ENCODE measurements around the gene SLK.

SLK gene

DNA sequence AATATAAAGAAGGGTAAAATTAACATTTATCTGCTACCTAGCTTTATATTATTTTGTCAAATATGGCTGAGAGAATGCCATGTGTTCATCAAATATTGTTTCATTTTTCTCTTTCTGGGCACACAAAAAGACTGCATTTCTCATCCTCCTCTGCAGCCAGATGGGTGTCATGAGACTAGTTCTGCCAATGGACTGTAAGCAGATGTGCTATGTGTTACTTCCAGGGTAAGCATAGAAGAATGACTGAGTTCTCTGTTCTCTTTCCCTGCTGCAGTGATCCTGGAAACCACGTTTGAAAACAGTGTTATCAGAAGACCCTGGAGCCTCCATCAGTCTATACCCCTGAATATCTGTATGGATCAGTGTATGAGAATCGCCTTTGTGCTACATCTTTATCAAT is 24.1 kb upstream of the SLK start:
- no peak for DNase-seq (ENCODE audit: low read depth)

DNA sequence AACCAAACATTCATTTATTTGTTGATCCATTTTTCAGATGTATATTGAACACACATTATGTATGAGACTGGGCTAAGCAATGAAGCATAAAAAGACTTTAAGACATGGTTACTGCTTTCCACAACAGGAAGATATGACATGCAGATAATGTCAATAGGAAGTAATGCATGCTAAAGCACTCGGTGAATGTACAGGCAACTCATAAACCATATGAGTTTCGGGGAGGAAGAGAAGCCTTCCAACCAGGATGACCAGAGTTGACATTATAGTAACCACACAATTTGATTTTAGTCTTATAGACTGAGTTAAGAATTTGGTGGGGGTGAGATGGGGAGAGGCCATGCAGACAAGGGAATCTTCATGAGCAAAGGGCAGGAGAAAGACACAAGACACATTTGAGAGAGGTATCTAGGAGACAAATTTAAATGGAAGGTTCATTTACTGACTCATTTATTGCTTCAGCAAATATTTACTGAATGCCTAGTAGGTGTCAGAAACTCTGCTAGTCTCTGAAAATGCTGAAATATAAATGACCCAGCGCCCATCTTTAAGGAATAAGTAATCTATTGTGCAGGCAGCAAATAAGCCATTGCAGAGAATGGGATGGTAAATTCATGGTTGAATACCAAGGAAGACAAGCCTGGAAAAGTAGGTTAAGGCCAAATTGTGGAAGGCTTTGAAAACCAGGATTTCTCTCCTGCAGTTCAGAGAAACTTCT is 19.0 kb upstream of the SLK start:
- DNase-seq (ENCODE audit: low read depth), result no peak

DNA sequence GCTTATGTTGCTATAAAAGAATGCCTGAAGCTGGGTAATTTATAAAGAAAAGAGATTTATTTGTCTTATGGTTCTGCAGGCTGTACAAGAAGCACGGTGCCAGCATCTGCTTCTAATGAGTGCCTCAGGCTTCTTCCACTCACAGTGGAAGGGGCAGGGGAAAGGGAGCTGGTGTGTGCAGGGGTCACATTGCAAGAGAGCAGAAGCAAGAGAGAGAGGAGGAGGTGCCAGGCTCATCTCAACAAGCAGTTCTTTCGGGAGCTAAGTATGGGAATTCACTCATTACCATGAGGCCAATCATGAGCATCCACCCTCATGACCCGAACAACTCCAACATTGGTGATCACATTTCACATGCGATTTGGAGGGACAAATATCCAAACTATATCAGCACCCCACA is 17.2 kb upstream of the SLK start:
- DNase-seq (ENCODE audit: low read depth), result no peak

DNA sequence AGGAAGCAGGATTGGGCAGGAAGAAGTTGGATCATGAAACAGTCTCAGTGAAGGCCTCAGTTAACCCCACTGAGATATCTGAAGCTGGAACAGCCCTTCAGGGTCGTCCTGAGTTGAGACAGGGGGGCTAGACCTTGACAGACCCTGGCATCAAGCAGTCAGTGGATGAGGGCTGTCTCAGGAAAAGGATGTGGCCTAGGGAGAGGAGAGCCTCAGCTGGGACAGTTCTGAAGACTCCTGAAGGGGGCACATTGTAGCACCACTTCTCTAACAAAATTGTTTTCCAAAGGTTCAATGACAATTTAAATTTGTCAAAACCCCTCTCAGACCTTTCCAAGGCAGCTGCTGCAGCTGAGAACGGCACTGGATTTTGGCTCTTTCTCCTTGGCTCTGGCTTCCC is 15.8 kb upstream of the SLK start:
- DNase-seq (ENCODE audit: low read depth), result no peak

DNA sequence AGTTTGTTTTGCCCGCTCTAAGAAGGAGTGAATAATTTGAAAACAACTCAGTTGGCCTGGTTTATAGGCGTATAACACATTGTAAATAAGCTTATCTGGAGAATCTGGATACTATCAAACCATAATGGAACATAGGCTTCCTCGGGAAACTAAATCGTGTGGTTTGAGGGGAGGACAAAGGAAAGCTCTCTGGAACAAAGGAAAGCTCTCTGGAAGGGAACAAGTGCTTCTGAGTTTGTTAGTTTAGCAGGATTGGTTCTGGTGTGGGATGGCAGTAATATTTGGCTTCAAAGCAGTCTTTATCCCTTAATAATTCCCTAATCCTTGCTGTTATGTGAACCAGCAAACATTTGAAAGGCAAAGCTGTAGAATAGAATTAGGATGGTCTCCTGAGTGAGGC is 15.0 kb upstream of the SLK start:
- DNase-seq (ENCODE audit: low read depth), result no peak

DNA sequence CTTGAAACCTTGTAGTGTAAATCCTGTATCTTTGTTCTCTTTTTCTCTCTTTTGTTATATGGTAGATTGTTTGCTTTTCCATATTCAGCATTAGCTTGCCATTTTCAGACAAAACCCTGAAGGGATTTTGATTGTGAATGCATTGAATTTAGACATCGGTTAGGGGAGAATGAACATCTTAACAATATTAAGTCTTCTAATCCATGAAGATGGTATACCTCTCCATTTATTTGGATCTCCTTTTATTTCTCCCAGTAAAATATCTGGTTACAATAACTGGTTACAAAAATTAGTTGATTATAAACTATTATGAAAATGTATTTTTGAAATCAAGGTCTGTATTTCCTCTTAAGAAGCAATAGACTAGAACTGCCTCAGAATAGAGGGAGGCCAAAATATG is 12.4 kb upstream of the SLK start:
- DNase-seq (ENCODE audit: low read depth), result no peak

DNA sequence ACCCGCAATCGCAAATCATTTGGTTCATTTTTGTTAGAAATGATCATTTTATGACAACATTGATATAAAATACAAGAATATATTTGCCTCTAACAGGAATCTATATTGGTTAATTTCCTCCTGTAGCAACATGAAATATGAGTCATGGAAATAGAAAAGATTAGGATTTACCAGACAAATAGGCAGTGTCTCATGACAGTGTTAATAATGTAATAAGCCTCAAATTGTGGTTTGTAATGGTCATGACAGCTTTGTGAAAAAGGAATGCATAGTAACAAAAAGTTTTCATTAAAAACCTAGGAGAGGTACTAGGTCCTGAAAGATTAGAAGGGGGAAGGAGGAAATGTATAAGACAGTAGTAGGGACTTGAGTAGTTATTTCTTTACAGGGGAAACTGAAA is 7.9 kb upstream of the SLK start:
- no peak for DNase-seq (ENCODE audit: low read depth)

DNA sequence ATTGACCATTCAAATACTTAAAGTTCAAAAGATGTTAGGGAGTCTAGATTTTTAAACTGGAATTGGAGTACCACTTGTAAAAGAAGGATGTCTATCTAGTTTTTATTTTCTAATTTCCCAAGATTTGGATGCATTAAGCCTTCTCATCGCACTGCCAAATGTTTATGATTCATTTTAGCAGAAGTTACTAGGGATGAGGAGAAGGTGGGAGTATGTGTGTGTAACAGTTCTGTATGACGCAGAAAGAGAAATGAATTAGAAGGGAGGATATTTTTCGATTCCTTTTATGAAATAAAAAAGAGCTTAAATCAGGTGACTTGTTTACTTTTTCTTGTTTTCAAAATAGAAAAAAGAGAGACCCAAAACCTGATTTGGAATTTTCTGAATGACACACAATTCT is 6.8 kb upstream of the SLK start:
- no peak for DNase-seq (ENCODE audit: low read depth)

DNA sequence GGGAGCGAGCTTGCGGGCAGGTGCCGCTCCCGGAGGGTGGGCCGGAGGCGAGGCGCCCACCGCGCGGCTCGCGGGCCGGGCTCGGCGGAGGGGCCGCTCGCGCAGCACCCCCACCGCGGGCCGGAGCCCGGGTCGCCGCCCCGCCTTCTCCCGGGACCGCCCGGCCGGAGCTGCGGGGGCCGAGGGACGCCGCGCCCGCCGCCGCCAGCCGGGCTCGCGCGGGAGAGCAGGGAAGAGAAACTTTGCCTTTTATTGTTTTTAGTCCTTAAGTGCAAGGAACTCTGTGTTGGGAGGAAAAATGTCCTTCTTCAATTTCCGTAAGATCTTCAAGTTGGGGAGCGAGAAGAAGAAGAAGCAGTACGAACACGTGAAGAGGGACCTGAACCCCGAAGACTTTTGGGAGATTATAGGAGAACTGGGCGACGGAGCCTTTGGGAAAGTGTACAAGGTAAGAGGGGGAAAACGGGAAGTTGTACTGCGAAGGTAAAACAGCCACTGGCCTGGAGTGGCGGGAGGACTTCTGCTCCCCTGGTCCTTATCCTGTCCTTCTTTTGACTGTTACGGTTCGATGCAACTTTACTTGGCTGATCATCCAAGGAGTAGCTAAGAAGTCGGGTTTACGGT is 620 bp downstream of the SLK start:
- DNase-seq (ENCODE audit: low read depth), result no peak

DNA sequence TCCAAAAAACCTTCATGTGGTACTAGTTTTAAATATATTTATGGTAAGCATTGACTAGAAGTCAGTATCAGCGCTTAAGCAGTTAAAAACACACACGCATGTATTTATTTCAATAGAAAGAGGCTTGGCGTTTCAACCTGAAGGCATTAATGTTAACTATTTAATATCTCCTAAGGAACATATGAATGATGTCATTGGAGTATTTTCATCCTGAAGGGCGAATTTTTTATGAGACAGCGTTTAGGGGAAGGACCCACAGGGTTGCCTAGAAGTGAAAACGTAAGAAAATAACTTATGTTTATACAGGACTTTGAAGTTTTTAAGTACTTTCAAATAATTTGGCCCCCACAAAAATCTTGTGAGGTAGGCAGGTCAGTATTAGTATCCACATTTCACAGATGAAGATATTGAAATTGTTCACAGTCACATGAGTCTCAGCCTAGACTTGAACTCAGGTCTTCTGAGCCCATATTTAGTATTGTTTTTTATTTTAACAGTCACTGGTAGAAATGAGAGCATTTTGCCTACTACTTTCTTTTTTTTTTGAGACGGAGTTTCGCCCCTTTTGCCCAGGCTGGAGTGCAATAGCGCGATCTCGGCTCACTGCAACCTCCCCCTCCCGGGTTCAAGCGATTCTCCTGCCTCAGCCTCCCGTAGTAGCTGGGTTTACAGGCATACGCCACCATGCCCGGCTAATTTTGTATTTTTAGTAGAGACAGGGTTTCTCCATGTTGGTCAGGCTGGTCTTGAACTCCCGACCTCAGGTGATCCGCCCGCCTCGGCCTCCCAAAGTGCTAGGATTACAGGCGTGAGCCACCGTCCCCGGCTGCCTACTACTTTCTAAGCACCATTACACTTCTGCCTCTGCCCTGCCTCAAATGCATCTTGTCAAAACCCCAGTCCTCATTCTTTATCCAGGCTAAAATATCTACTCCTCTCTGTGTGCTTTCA is 1.8 kb downstream of the SLK start:
- no peak for DNase-seq (ENCODE audit: low read depth)

DNA sequence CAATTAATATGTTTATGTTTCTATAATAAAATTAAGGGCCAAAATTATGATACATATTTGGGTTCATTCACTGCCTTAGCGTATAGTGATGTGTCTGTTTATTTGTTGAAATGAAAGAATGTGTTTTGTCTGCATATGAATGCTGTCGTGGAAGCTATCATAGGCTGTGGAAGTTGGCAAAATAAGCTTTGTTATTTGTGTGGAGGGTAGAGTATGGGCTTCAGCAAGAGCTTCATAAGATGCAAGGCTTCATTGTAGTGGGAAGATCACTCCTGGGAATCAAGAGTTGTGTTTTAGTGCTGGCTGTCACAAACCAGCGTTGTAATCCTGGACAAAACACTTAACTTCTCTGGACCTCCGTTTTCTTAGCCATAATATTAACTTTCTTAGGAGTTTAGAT is 2.5 kb downstream of the SLK start:
- no peak for DNase-seq (ENCODE audit: low read depth)

DNA sequence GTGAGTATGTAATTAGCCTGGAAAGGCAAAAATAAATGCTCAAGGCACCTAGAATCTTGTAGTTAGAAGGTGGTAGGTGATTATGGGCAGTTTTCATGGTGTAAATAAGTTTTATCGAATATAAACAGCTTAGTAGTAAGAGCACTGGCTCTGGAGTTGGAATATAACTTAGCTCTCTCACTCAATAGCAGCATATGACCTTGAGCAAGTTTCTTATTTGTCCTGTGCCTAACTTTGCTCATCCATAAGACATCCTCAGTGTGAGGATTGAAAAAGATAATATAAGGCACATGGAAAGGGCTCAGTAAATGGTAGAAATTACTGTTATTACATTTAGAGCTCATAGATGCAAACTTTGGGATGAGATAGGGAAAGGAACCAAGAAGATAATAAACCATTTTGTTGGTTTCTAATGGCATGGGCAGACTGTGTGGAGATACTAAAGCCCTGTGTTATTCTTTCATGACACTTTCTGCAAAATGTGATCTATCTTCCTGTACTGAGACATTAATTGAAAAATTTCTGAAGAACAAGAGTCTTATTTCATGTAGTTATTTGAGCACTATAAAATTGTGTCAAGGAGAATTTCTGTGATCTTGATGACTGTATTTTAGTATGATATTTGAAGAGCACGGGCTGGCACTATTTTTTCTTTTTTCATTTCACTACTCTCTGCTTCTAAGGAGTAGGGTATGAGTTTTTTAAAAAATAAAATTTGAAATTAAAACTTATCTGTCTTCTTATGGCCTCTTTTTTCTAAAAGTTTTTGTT is 3.1 kb downstream of the SLK start:
- DNase-seq (ENCODE audit: low read depth), result no peak

DNA sequence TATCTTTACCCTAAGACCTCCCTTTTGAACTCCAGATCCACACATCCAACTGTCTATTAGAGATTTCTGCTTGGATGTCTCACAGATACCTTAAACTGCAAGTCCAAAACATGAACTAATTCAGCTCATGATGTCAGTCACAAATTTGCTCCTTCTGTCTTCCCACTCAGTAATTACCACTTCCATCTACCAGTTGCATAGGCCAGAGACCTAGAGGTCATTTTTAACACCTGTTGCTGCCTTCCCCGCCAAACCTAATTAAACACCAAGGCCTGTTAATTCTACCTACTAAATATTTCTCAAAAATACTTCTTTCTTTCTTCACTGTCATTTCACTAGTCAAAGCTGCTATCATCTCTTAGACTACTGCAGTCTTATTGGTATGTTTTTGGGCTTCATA is 8.2 kb downstream of the SLK start:
- DNase-seq (ENCODE audit: low read depth), result no peak

DNA sequence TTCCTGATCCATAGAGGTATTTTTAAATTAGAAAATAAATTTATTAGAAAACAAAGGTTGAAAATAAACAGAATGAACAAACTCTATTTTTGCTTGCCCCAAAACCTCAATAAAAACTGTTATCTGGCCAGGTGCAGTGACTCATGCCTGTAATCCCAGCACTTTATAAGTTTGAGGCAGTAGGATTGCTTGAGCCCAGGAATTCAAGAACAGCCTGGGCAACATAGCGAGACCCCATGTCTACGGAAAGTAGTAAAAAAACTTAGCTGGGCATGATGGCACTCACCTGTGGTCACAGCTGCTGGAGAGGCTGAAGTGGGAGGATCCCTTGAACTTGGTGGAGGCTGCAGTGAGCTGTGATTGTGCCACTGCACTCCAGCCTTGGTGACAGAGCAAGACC is 10.3 kb downstream of the SLK start:
- no peak for DNase-seq (ENCODE audit: low read depth)

DNA sequence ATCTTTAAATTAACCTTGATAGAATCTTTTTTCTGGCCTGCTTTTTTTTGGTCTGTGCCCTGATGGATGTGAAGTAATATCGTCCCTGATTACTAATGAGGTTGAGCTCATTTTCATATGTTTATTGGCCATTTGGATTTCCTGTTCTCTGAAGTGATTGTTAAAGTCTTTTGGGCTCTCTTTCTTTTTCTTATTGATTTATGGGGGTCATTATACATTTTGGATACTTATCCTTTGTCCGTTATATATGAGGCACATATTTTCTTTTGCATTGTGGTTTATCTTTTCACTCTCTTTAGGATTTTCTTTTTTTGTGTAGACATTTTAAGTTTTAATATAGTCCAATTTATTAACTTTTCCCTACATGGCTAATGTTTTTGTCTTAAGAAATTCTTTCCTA is 12.6 kb downstream of the SLK start:
- no peak for DNase-seq (ENCODE audit: low read depth)

DNA sequence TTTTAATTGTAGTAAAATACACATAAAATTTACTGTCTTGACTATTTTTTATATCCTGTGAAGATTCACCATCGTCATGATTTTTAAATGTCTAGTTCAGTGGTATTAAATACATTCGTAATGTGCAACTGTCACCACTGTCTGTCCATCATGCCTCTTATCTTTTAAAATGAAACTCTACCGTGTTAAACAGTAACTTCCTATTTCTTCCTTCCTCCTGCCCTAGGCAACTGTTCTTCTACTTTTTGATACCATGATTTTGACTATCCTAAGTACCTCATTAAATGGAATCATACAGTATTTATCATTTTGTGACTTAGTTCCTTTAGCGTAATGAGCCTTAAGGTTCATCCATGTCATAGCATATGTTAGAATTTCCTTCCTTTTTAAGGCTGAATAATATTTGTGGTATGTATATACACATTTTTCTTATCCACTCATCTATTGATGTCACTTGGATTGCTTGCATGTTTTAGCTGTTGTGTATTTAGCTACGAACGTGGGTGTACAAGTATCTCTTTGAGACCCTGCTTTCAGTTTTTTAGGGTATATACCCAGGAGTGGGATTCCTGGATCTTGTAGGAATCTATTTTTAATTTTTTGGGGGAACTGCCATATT is 13.5 kb downstream of the SLK start:
- DNase-seq (ENCODE audit: low read depth), result no peak

DNA sequence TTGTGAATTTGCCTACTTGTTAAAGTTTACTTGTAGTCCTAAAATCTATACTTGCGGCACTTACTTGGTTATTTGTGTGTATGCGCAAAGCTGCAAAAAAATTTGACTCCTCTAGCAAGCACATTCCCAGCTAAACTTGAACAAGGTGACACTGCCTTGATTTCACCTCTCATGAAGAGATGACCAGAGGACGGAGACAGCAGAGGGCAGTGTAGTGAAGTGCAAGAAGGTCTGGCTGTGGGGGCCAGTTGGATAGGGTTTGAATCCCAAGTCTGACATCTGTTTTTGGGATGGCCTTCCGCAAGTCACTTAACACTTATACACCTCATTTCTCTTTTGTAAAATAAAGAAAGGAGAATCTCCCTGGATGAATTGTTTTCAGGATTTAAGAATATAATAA is 15.7 kb downstream of the SLK start:
- no peak for DNase-seq (ENCODE audit: low read depth)

DNA sequence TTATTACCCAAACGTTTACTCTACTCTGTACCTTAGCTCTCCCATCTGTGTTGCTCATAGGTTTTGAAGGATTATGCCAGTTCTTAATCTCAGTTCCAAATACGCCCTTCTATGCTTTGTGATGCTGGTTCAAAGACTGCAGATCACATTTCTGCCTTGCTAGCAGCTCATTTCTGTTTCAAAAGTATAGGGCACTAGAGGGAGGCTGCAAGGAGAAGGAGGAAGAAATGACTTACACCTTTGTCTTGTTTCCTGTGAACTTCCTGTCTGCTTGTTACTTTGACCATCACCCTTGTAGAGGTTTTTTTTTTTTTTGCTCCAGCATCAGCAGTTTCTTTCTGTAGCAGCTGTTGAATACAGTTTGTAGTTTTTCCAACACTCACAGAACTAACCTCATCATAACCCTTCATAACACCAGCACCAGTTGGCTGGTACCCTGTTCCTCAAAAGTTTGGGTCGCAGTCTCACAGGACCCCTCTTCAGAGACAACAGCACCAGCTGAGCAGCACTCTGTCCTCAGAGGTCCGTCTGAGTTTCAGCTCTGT is 16.5 kb downstream of the SLK start:
- no peak for DNase-seq (ENCODE audit: low read depth)

DNA sequence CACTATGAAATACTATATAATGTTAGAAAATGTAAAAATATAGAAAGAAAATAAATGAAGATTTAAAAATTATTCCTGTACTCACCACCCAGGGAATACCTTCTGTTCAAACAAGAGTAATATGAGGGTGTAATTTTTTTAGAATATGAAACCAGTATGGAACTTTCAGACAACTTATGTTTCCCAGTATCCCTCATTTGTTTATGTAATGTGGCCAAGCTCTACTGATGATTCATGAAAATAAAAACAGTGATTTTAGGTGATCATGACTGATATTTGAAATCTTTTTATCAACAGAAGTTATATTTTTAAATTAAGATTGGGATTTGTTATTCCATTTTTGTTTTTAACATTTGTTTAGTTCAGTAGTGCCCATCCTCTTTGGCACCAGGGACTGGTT is 18.8 kb downstream of the SLK start:
- DNase-seq (ENCODE audit: low read depth), result no peak

DNA sequence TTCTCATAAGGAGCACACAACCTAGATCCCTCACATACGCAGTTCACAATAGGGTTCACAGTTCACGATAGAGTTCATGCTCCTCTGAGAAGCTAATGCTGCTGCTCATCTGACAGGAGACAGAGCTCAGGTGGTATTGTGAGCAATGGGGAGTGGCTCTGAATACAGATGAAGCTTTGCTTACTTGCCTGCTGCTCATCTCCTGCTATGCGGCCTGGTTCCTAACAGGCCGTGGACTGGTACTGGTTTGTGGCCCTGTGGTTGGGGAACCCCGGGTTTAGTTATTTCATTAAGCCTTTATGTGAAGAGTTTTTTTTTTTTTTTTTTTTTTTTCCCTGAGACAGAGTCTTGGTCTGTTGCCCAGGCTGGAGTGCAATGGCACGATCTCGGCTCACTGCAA is 19.4 kb downstream of the SLK start:
- DNase-seq (ENCODE audit: low read depth), result no peak

DNA sequence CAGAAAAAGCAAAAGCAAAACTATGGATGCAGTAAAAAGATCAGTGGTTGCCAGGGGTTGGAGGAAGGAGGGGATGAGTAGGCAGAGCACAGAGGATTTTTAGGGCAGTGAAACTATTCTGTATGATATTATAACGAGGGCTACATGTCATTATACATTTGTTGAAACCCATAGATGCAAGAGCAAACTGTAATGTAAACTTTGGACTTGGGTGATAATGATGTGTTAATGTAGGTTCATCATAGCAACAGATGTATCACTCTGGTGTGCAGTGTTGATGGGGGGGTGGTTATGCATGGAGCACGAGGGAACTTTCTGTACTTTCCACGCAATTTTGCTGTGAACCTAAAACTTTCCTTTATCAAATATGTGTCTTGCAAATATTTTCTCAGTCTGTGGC is 23.2 kb downstream of the SLK start:
- no peak for DNase-seq (ENCODE audit: low read depth)

DNA sequence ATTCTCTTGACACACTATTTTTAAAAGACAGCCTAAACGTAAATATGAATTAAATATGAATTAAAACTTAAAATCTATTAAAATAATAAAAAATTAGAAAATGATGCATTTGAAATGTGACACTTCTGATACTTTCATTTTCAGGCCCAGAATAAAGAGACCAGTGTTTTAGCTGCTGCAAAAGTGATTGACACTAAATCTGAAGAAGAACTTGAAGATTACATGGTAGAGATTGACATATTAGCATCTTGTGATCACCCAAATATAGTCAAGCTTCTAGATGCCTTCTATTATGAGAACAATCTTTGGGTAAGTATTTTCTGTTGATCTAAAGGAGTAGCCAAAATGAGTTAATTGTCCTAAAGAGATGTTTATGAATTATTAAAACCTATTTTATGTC is 23.6 kb downstream of the SLK start:
- DNase-seq (ENCODE audit: low read depth), result no peak

Measured in activated T-cell treated with anti-CD3 and anti-CD28 coated beads for 1 hour (primary cell).